Kidney glomerular epithelial cell (primary cell): ENCODE data around the gene FANCC.

Experiments
- DNase-seq: peaks from one replicate; lab custom pipeline; 2025; lab: John Stamatoyannopoulos, UW

FANCC gene

DNA sequence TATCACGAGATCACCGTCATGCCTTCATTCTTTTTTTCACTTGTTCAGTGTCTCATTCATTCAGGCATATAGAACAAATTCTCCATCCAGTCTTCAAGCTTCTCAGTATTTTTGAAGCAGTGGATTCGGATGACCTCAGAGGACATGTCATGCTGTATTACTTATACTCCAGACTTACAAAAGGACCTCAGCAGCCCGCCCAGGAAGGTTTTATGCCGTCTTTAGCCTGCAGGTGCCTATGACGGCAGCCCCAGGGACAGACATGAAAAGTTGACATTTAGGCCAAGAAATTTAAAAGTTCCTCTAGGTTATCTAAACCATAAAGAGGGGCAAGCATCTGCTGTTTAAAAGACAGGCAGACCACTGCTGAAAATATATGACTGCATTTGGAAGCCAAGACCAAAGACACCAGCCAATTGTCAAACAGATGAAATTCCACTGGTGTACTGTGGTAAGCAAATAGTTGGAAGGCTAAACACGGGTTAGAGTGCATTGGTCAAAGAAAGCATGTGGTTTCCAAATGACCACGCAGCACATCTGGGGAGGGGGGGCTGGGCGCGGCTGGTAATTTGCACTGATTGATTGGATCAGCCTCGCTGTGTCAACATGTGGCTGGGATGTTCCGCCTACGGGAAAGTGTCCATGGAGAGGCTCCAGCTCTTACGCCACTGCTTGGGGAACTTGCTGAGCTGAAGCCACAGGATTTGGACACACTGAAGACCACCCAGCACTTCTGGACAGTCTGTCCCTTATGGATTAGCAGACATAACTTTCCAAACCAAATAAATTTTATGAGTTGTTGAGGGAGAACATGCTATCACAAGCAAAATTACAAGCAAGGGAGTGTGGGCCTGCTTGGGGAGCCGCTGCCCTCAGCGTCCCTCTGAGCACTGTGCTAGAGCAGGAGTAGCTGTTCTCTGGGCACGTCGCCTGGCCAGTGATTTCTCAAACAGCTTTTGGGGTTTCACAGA lies 173.6 kb downstream of the FANCC start:
- DNase-seq: no peak

DNA sequence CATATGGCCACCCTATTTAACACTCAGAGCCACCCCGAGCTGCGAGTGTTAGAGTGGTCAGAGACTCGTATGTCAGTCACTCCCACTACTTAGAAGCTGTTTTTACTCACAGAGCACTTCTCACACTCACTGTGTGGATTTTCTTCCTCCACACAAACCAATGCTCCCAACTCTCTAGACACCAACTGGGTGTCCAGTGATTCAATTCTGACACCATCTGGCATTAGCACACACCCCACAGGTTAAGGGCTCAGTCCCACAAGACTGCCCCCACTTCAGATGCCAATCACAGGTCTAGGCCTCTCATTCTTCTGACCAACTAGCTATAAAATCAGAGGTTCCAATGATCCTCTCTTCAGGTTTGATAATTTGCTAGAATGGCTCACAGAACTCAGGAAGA lies 174.8 kb downstream of the FANCC start:
- no peak for DNase-seq

DNA sequence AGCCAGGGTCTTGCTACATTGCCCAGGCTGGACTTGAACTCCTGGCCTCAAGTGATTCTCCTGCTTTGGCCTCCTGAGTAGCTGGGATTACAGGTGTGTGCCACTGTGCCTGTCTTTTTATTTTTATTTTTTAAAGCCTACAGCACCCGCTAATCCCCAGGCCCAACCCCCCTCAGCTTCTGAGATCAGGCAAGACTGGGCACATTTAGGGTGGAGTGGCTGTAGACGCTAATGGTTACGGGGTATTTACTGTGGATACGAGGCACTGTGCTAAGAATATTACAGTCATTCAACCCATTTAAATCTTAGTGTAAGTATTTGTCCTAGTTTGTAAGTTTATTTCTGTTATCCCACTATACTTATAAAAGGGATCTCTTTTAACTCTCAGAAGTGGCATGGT lies 175.2 kb downstream of the FANCC start:
- no peak for DNase-seq

DNA sequence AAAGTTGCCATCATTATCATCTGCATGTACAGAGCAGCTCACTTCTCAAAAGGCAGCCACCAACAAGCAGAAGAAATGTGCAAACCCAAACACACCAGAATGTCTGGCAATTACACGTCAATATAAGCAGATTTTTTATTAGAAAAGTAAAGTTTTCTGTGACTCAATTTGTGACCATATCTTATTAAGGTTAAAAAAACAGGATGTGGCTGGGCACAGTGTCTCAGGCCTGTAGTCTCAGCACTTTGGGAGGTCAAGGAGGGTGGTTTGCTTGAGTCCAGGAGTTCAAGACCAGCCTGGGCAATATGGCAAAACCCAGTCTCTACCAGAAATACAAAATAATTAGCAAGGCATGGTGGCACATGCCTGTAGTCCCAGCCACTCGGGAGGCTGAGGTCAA lies 176.7 kb downstream of the FANCC start:
- DNase-seq: no peak

DNA sequence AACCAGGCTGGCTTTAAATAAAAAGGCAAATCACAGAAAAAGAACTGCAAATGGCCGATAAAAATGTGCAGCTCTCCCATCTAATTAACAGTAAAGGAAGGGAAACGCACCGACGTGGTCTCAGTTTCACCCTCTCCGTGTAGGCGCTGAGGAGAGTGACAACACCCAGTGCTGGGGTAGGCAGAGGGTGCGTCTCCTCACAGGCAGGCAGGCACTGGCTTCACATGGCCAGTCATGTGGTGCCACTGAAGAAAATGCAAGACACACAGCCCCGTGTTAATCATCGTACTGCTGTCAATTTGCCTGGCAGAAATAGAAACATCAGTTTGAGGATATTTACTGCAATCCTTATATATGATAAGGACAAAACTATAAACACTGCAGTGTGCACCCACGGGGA lies 178.4 kb downstream of the FANCC start:
- DNase-seq: peak; percentile 7

DNA sequence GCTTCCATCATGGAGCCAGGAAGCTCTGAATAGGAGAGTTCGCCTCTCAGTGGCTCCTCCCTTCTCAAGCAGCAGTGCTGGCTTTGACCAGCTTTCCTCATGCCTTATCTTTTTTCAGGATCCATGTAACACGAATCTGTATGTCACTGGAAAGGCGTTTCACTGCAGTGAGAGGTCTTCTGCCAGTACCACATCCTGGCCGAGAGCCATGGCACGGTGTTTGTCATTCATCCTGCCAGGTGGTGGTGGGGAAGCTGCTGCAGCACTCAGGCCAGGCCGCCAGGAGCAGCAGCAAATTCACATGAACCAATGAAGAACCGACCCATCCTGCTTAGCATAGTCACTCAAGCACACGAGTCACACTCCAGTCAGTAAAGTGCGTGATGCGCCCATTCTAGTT lies 179.0 kb downstream of the FANCC start:
- DNase-seq: no peak

DNA sequence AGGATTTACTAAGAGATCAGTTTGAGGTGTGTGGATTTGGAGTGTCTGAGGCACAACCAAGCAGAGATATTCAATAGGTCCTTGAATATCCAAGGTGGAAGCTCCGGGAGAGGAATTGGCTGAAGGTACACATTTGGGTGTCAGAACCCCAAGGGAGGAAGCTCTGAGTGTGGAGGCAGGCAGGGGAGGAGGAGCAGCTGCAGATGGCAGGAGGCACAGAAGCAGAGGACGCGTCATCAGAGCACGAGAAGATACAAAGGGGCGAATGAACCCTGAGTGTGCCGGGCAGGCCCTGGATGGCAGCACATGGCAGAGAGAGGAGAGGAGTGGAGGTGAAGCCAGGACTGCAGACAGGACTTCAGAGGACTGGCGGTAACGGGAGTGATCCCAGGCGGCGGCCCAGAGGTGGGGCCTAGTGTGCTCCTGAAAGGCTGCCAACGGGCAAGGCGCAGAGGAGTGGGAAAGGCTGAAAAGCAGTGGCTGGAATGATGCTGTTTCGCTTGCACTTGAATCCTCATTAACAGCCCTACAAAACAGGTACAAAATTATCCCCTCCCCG lies 179.8 kb downstream of the FANCC start:
- no peak for DNase-seq

DNA sequence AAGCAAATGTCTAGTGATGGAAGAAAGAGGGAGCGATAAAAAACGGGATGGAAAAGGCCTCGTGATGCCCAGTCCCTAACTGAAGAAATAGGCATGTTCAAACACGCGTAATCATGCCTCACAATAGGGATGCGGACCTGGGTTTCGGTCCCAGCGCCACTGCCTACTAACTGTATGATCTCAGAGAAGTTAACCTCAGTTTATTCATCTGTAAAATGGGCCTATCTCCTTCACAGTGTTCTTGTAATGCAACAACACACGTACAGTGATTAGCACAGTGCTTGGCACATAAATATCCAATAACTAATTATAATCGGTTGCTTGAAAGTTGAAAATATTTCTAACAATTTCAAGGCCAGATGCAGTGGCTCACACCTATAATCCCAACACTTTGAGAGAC lies 181.8 kb downstream of the FANCC start:
- no peak for DNase-seq

DNA sequence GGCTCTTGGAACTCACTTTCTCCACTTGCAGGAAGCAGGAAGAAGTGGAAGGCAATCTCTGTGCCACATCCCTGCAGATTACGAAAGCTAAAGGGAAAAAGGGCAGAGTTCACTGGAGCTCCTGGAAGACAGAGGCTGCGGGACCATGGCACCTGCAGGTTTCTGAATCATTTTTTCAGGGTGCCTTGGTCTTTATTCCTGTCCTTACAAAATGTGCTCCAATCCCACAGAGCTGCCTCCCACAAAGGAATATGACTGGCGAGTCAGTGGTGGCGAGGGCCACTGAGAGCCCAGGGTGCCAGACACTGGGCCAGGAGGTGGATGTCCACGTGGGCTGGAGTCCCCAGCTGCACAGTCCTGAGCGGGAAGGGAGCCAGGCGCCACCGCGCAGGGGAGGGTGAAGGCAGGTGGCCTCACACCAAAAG lies 183.0 kb downstream of the FANCC start:
- DNase-seq: no peak

DNA sequence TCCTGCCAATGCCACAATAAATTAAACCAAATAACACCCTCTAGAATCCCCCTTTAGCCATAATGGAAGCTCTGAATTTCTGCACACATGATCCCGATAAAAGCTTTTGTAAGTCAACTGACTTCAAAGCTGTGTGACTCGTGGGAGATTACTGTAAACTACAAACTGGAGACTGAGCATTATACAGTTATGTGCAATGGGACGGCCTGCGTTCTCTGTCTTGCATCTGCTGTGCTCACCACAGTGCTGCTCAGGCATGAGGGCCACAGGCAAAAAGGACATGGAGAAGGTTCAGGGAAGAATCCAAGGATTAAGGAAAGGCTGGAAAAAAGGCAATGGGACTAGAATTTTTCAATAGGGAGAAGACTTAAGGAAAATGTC lies 184.2 kb downstream of the FANCC start:
- DNase-seq: no peak

DNA sequence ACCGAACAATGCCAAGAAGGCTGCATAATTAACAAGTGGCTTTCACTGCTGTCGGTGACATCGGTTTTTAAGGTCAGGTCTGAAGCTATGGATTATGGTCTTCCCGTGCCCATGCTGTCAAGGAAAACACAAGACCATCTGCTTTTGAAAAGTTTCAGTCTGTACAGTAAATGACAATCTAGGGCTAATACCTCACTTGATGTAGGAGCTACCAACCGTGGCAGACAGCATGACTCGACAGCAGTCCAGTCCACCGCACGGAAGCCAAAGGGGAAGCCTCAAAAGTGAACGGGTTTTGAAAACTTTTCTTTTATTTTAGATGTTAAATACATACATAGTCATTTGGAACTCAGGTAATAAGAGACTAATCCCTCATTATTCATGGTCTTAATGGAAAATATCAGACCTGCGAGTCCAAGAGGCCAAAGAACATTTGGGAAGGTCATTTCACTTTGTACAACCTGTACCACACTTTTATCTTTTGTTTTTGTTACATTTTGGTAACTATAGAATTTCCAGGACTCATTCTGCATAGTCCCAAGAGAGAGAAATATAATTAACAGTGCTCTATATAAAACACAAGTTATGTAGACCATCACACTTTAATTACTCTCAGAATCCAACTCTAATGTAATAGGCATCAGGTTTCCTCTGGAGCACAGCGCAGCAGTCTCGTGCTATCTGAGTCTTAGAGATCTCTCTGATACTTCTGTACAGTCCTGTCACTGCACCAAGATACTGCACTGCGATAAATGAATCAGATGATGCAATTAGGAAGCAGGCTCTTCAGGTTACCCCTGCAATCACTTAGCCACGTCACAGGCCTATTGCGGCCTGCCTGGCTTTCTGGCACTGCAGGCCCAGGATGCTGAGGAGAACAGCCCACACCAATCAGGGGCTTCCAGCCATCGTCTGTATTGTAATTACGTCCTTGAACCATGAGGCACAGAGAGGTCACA lies 184.9 kb downstream of the FANCC start:
- DNase-seq: peak; percentile 23

DNA sequence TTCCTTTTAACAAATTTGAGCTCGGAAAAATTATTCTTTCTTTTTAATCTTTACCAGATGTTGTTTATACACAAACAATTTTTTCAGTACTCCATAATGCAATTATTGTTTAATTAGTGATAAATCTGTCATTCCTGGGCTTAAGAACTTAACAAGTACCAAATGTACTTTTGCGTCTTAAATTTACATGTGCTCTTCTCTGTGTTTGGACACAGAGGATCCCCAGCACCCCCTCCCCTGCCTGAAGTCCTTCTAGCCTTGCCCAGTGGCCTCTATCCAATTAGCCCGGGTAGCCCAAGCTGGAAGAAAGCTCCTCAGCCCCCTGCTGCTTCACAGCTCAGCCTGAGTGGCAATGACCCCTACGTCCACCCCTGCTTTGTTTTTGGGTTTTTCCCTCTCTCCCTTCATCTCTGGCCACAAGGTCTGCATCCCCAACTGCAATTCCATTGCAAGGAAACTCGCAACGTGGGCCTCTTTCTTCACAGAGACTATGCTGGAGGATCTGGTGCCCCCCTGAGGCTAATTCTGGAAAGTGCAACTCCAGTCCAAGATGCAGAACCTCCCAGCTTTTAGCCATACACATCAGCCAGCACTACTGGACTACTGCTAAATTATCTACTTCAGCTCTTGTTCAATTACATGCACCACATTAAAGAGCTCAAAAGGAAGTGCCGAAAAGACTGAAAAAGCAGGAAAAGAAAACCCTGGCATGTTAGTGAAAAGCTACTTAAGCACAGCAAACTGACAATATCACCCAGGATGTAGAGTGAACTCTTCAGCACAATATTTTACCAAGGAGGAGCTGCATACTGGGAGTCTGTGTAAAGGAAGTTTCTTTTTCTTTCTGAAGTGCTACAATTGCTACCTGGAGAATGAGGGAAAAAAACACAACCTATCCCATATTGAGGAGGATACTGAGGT lies 186.2 kb downstream of the FANCC start:
- DNase-seq: peak; percentile 62

DNA sequence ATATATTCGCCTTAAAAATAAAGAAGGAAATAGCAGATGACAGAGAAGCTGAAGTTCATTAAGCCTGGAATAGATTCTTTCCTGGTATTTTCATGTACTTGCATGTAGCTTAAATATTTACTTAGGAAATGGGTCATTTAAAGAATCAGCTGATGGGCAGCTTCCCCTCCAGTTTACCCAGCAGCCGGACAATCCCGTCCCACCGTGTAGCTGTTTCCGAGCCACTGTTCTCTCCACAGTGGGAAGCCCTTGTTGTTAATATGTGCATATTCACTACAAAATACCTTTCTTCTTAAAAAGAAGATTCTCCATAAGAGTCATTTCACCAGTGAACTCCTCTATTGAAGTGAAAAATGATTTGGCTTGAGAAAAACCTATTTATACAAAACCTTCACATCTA lies 187.0 kb downstream of the FANCC start:
- DNase-seq: no peak

DNA sequence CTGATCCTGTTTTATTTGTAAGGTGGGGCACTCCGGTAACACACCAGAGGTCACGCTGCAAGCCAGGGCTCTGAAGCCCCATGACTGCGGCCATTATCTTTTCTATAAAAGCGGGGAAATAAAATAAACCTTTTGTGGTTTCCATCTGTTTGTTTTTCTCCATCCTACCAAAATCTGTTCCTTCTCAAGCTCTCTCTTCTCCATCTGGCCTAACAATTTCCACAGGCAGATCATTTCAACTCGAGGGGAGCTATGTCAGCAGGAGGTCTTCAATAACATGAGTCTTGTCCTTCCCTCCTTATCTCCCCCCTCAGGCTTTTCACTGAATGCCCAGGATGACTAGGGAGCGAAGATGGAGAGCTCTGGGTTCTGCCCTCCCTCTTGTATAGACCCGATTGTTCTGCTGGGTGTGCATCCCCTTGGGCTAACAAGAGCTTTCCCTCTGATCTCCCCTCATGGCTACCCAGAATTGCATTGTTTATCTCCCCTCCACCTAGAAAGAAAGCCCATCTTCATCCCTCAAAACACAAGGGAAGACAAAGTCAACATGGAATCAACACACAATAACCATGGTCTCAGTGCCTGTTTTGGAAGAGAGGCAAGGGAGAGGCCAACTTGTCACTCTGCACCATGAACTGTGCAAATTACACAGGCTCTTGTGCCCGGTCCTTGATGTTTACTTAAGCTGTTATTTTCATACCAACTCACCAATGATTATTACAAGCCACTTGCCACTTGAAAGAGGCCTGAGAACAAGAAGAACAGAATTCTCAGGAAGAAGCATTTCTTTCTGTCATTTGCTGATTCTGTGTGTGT lies 187.8 kb downstream of the FANCC start:
- DNase-seq: no peak

DNA sequence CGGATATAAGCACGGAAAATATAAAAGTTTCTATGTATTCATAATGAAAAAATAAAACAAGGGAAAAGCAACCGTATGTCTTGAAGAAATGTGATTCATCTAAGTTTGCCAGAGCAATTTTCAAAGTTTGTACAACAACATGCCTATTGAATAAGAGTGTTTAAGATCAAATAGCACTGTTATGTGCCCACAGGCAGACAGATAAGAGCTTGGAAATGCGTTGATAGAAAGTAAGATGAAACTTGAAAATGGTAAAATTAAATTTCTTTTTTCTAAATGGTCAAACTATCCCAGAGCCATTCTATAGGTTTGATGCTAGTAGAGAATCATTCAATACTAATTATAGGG lies 189.4 kb downstream of the FANCC start:
- no peak for DNase-seq

DNA sequence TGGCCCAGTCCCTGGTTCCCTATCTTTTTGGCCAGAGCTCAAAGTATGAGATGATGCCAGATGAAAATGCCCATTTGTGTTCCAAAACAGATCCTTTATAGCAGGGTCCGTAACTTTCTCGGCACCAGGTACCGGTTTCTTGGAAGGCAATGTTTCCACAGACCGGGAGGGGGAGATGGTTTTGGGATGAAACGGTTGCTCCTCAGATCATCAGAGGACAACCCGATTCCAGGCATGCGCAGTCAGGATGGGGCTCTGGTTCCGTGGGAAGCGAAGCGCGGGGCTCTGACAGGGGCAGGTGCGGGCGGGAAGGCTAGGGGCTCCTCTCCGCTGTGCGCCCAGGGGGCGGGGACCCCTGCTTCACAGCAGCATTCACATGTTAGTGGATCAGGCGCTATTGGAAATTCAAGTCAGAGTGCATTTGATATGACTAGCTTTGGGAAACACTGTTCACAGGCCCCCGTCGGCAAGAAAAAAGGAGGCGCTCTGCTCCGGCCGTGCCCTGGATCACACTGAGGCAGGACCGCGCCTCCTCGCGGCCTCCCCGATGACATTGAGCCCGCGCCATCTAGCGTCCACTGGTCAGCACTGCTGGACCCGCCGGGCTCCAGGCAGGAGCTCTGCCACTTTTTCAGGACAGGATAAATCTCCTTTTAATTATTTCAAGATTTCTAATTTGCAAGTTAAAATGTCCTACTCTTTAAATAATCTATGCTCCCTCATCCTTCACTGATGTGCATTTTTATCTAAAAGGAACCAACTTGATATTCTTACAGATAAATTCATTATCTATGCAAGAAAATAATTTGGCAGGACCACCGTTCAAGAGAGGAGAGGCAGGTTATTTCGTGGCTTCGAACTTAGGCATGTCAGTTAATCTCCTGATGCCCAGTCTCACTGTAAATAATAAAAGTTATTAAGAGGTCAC lies 190.0 kb downstream of the FANCC start:
- peak; percentile 37 for DNase-seq

DNA sequence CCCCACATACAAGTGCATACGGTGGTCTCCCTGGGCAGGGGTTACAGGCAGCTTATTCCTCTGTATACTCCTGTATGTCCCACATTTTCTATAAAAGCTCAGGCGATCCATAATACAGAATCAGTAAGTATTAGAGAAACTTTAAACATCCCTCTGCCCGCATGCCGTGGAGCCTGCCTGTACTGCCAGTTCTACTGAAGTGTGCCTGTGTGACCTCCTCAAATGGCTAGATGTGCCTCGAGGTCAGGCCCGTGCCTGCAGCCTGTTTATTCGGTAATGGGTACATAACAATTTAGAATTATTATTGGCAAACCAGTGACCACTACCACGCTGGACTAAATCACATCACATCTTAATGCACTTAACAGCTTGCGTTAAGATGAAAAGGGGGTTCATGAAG lies 190.8 kb downstream of the FANCC start:
- no peak for DNase-seq

DNA sequence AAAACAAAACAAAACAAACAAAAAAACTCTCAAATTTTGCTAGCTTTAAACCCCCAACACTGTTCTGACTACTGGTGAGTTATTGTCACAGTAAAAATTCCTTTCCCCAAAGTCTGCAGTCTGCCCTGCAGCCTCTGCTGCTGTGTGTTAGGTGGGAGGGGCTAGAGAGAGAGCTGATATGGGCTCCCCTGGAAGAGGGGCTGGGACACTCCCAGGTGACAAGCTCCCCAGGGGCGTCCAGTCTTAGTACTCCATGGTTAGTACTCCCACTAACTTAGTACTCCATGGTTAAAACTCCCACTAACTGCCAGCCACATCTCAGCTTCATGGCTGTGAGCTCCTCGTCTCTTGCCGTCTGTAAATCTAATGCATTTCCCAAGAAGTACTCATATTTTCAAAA lies 191.9 kb downstream of the FANCC start:
- no peak for DNase-seq

DNA sequence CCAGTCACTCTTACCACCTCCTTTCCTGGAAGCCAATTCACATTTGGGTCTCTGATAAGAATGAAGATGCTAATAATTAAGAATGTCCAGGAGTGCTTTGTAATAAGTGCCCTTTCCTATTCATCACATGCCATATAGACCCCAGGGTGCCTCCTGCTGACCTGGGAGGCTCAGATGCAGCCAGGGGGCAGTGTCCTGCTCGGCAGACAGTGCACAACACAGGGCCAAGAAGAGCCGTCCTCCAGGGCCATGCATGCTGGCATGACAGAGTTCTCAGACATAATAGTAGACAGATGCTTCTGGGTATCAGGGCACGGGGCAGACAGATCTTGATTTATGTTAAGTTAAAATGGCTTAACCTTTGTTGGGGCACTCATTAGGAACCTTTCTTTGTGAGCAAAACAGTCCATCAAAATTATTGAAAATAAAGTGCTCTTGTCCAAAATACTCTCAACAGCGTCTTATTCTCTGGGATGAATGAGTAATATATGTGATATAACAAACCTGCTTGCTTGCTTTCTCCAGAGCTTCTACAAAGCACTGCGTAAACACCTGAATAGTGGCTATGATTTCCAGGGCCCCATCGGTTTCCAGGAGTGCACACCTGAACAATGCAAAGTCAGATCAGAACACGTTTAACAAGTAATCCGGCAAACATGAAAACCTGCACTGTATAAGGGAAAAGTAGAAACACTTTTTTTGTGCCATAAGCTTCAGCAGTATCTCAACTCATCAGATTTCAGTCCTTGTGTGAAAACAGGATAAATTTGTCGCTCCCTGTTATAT lies 192.7 kb downstream of the FANCC start:
- no peak for DNase-seq
